Body of pancreas (tissue), 4 donors: ENCODE results near the gene ACTN4. TPM values are rescaled to one million over a fixed set of nuclear protein-coding genes. Genes with fewer than 3 reads are reported as not detected.
A peak's percentile ranks its signal among the peaks of the same experiment; 100 is the strongest.
"Not testable (repeated sequence)": the region's sequence is repeated elsewhere in the genome, so short reads cannot be mapped to it uniquely, and the experiment has no call there.

ENCODE experiments used
- ATAC-seq: fragments of 150-250 bp; one replicate; pipeline ENCODE4 v1.9.1; 2016
- DNase-seq, 4 donors: peaks; one replicate each; pipeline ENCODE4 v3.0.0-alpha.2; 2019
- H3K27ac ChIP-seq, 4 donors: fragments of 200-600 bp; sonication (generic); 1 replicate in 3 of 4; 2 replicates in 1 of 4; pipeline versions ENCODE4 v1.5.1 to v1.6.1; 2016 to 2019; ENCODE audit warnings: mild to moderate bottlenecking in 1 of 4, mixed read lengths in 1 of 4, moderate library complexity in 1 of 4
- H3K27me3 ChIP-seq, 2 donors: fragments of 200-600 bp; sonication (generic); one replicate each; pipeline ENCODE4 v1.6.0; 2016; ENCODE audit warnings: mild to moderate bottlenecking in 1 of 2
- H3K36me3 ChIP-seq, 2 donors: fragments of 200-600 bp; sonication (generic); replicated peaks in 1 of 2; 2 replicates each; pipeline ENCODE4 v1.5.1; 2016; ENCODE audit warnings: low read depth in 2 of 2; ENCODE audit not compliant: insufficient read depth in 1 of 2
- H3K4me1 ChIP-seq: fragments of 200-600 bp; sonication (generic); one replicate; pipeline ENCODE4 v1.6.0; 2016
- H3K4me3 ChIP-seq, 2 donors: fragments of 200-600 bp; sonication (generic); 1 replicate in 1 of 2; 2 replicates in 1 of 2; pipeline ENCODE4 v1.5.1; 2016 to 2019
- H3K9me3 ChIP-seq, 3 donors: fragments of 200-600 bp; sonication (generic); 1 replicate in 2 of 3; 2 replicates in 1 of 3; pipeline ENCODE4 v1.5.1; 2016
- CTCF ChIP-seq, 7 experiments: fragments of 450-650 bp in 4 of 7; fragments of 200-600 bp in 3 of 7; sonication (generic) in 3 of 7; IDR thresholded peaks; one replicate each; pipeline ENCODE4 v1.5.1; 2016 to 2019; ENCODE audit warnings: antibody characterized with exemption in 7 of 7
- POLR2A ChIP-seq, 3 donors: fragments of 450-650 bp; IDR thresholded peaks; one replicate each; pipeline ENCODE4 v1.6.1; 2016; ENCODE audit warnings: antibody characterized with exemption in 3 of 3, mild to moderate bottlenecking in 2 of 3
- WGBS, 2 donors: methylation state at CpG; one replicate each; pipeline ENCODE4 v1.1.5; 2017; 5-methylcytosine and 5-hydroxymethylcytosine counted together
- intact Hi-C: fragments of 100-400 bp; cut with DNase I; formaldehyde crosslinking; loops from one replicate; pipeline ENCODE4 v1.15.1; 2023
- total RNA-seq, 2 donors: library from RNA; depleted of rRNA; stranded (reverse); fragments of >200 nt; gene quantifications; one replicate each; pipeline ENCODE4 v1.1.0, GENCODE V29; 2016

Gene ACTN4
- total RNA-seq, 2 donors from 2014 or later = 143 to 148 TPM

- TF ChIP-seq CTCF (IDR thresholded peaks at IDR 0.05) = no peak
- TF ChIP-seq POLR2A (IDR thresholded peaks at IDR 0.05) = no peak
- Histone ChIP-seq H3K4me3 (no peak overlapping the region), H3K27me3 (no peaks in the 10 kb centered on the region), H3K27ac (no peak overlapping the region), H3K4me1 (no peaks in the 10 kb centered on the region), H3K36me3 (no peaks in the 10 kb centered on the region), H3K9me3 (no peaks in the 10 kb centered on the region)
- ATAC-seq (no peak), DNase-seq (no peak)
- intact Hi-C loops = no loop called here
- 87 to 91% methylated on average over 7 of the region's 7 CpGs for WGBS, 2 donors
Observed at GRCh38 chr19:38745316-38745715, 97.9 kb downstream of the ACTN4 start.

- intact Hi-C loops, H3K27ac ChIP-seq, DNase-seq: not testable (repeated sequence)
Observed at GRCh38 chr19:38753783-38754182, 106.3 kb downstream of the ACTN4 start.

GRCh38 chr19:38754196-38754595 lies 106.7 kb downstream of the ACTN4 start:
- ATAC-seq, H3K4me3 ChIP-seq, H3K9me3 ChIP-seq, intact Hi-C loops, H3K27me3 ChIP-seq, H3K4me1 ChIP-seq, H3K36me3 ChIP-seq, DNase-seq, H3K27ac ChIP-seq: not testable (repeated sequence)
- WGBS, 2 donors = 0% methylated on average over 1 of the region's 2 CpGs; no CpG with 5 or more reads in 1 of the 2 donors

More at GRCh38 chr19:38753783-38754182, 106.3 kb downstream of the ACTN4 start:
- not testable (repeated sequence) for H3K9me3 ChIP-seq, H3K4me1 ChIP-seq, ATAC-seq, H3K27me3 ChIP-seq, H3K4me3 ChIP-seq, H3K36me3 ChIP-seq
- WGBS, 2 donors = 56% methylated on average over 3 of the region's 3 CpGs

- Histone ChIP-seq H3K4me3 (no peak overlapping the region), H3K4me1 (peaks cover 5% of the 10 kb centered on the region), H3K27me3 (no peaks in the 10 kb centered on the region), H3K36me3 (no peaks in the 10 kb centered on the region), H3K9me3 (no peaks in the 10 kb centered on the region), H3K27ac (peak overlapping the region in 3 of 4 donors; percentile 54 to 66 (median 57))
- ATAC-seq = peak; percentile 74
- DNase-seq = peak; percentile 55 to 86 (median 68)
- intact Hi-C loops = no loop called here
- 36 to 50% methylated on average over 10 of the region's 10 CpGs for WGBS, 2 donors
- TF ChIP-seq CTCF (IDR thresholded peaks at IDR 0.05) = no peak
- no peak for TF ChIP-seq POLR2A (IDR thresholded peaks at IDR 0.05)
Observed at GRCh38 chr19:38759590-38760003, 112.1 kb downstream of the ACTN4 start.

- WGBS, 2 donors = 60 to 62% methylated on average over 6 of the region's 6 CpGs
- H3K4me1 ChIP-seq, H3K9me3 ChIP-seq, intact Hi-C loops, H3K4me3 ChIP-seq, H3K27me3 ChIP-seq, ATAC-seq, DNase-seq, H3K36me3 ChIP-seq: not testable (repeated sequence)
- H3K27ac ChIP-seq = peak overlapping the region in 1 of 4 donors; percentile 2
Observed at GRCh38 chr19:38760805-38761517, 113.5 kb downstream of the ACTN4 start.

- H3K27me3 ChIP-seq, ATAC-seq, intact Hi-C loops, H3K36me3 ChIP-seq, H3K4me3 ChIP-seq, DNase-seq, H3K4me1 ChIP-seq, H3K9me3 ChIP-seq, H3K27ac ChIP-seq: not testable (repeated sequence)
- WGBS, 2 donors = 88 to 95% methylated on average over 9 of the region's 9 CpGs
Observed at GRCh38 chr19:38761884-38762389, 114.5 kb downstream of the ACTN4 start.
